HCT116 (cell line): ENCODE results near the gene EHD1. TPM values are rescaled to one million over a fixed set of nuclear protein-coding genes. Genes with fewer than 3 reads are reported as not detected.

Experiments used
- ATAC-seq: fragments of 200-7000 bp; cut with Tn5 transposase; 2 replicates; pipeline ENCODE4 v1.9.1; 2020; ENCODE audit warnings: mild to moderate bottlenecking, moderate library complexity
- BruUV-seq: library from RNA; stranded (reverse); fragments of 400-500 nt; replicated peaks from 2 replicates; lab custom pipeline; 2021; lab: Mats Ljungman, UMichigan
- CTCF ChIA-PET: fragments of 300-600 bp; sonication (Branson Sonifier 250); formaldehyde crosslinking; loops from one replicate; lab custom pipeline; 2021; ENCODE audit warnings: antibody characterized with exemption; lab: Charles Lee
- POLR2A ChIA-PET: fragments of 300-600, 350-600 bp; sonication (Branson Sonifier 250); formaldehyde crosslinking; loops from one replicate; lab custom pipeline; 2021; ENCODE audit warnings: antibody characterized with exemption; lab: Charles Lee
- RAD21 ChIA-PET, 2 experiments: fragments of 300-600 bp; sonication (Branson Sonifier 250); formaldehyde crosslinking; loops; one replicate each; lab custom pipeline; 2023; ENCODE audit warnings: low total read pairs in 2 of 2; ENCODE audit not compliant: uncharacterized antibody in 2 of 2, unreplicated experiment in 2 of 2, low non-redundant PET in 1 of 2; lab: Charles Lee
- DNase-seq: peaks from one replicate; pipeline ENCODE4 v3.0.0-alpha.2; 2010; ENCODE audit warnings: low read depth, low spot score
- H2AFZ ChIP-seq: fragments of 200-600 bp; shearing (Covaris generic), sonication (generic); 2 replicates; pipeline ENCODE4 v1.6.1; 2017; ENCODE audit warnings: low read depth, mixed run types, mixed read lengths, antibody characterized with exemption, low read length; ENCODE audit not compliant: poor library complexity, severe bottlenecking
- H3K27ac ChIP-seq: 2 replicates; pipeline ENCODE4 v1.5.1; 2012; ENCODE audit warnings: low read depth, low read length
- H3K27me3 ChIP-seq: fragments of 200-600 bp; sonication (generic); 2 replicates; pipeline ENCODE4 v1.6.1; 2016; ENCODE audit warnings: mixed run types, low read length, mixed read lengths; ENCODE audit not compliant: insufficient read depth
- H3K36me3 ChIP-seq, 2 experiments: fragments of 200-500 bp in 1 of 2; fragments of 200-600 bp in 1 of 2; sonication (Bioruptor generic) in 1 of 2; sonication (generic) in 1 of 2; 2 replicates each; pipeline versions ENCODE4 v1.5.1 to v1.6.1; 2014 to 2016; ENCODE audit warnings: low read length in 2 of 2, inconsistent platforms in 1 of 2, mixed read lengths in 1 of 2, mixed run types in 1 of 2; ENCODE audit not compliant: insufficient read depth in 2 of 2, control insufficient read depth in 1 of 2
- H3K4me1 ChIP-seq, 2 experiments: fragments of 200-600 bp in 1 of 2; sonication (generic) in 1 of 2; 2 replicates each; pipeline versions ENCODE4 v1.5.1 to v1.6.1; 2012 to 2017; ENCODE audit warnings: low read length in 2 of 2, inconsistent platforms in 1 of 2, mild to moderate bottlenecking in 1 of 2, mixed read lengths in 1 of 2, mixed run types in 1 of 2, moderate library complexity in 1 of 2; ENCODE audit not compliant: insufficient read depth in 2 of 2, control insufficient read depth in 1 of 2
- H3K4me2 ChIP-seq: fragments of 200-600 bp; sonication (generic); 2 replicates; pipeline ENCODE4 v1.6.1; 2017; ENCODE audit warnings: mixed run types, low read length, mixed read lengths
- H3K4me3 ChIP-seq, 2 experiments: fragments of 200-600 bp in 1 of 2; sonication (generic) in 1 of 2; replicated peaks in 1 of 2; 2 replicates each; pipeline ENCODE4 v1.5.1; 2011 to 2016; ENCODE audit warnings: low read length in 2 of 2, control low read depth in 1 of 2, low read depth in 1 of 2, mild to moderate bottlenecking in 1 of 2, mixed read lengths in 1 of 2, mixed run types in 1 of 2
- H3K79me2 ChIP-seq: fragments of 200-600 bp; sonication (generic); 2 replicates; pipeline ENCODE4 v1.6.1; 2017; ENCODE audit warnings: mild to moderate bottlenecking, mixed run types, low read length, moderate library complexity, mixed read lengths; ENCODE audit not compliant: insufficient read depth
- H3K9ac ChIP-seq: fragments of 200-600 bp; sonication (generic); 2 replicates; pipeline ENCODE4 v1.6.1; 2016; ENCODE audit warnings: low read length, mixed read lengths
- H3K9me2 ChIP-seq: fragments of 200-600 bp; sonication (generic), shearing (Covaris generic); 2 replicates; pipeline ENCODE4 v1.6.1; 2017; ENCODE audit warnings: mixed run types, mild to moderate bottlenecking, moderate library complexity; ENCODE audit not compliant: insufficient read depth
- H3K9me3 ChIP-seq, 2 experiments: fragments of 200-500 bp in 1 of 2; fragments of 200-600 bp in 1 of 2; sonication (Bioruptor generic) in 1 of 2; sonication (generic) in 1 of 2; 2 replicates each; pipeline ENCODE4 v1.6.1; 2014 to 2017; ENCODE audit warnings: low read length in 2 of 2, mixed read lengths in 2 of 2, inconsistent platforms in 1 of 2, low read depth in 1 of 2, mild to moderate bottlenecking in 1 of 2, mixed run types in 1 of 2, moderate library complexity in 1 of 2; ENCODE audit not compliant: control insufficient read depth in 1 of 2, insufficient read depth in 1 of 2
- H4K20me1 ChIP-seq: fragments of 200-600 bp; sonication (generic), shearing (Covaris generic); 2 replicates; pipeline ENCODE4 v1.6.1; 2017; ENCODE audit warnings: mixed run types, mild to moderate bottlenecking, moderate library complexity; ENCODE audit not compliant: insufficient read depth
- CEBPB ChIP-seq: IDR thresholded peaks from 2 replicates; pipeline ENCODE4 v1.6.1; 2012; ENCODE audit warnings: low read depth
- CTCF ChIP-seq, 3 experiments: fragments of 200-600 bp in 1 of 3; sonication (generic) in 1 of 3; IDR thresholded peaks in 2 of 3; conservative IDR thresholded peaks in 1 of 3; 2 replicates each; pipeline ENCODE4 v1.5.1; 2012 to 2017; ENCODE audit warnings: low read depth in 2 of 3, low read length in 2 of 3, antibody characterized with exemption in 1 of 3, borderline replicate concordance in 1 of 3, control low read depth in 1 of 3, mild to moderate bottlenecking in 1 of 3, mixed read lengths in 1 of 3, mixed run types in 1 of 3, moderate library complexity in 1 of 3; ENCODE audit not compliant: insufficient read depth in 1 of 3
- EGR1 ChIP-seq: IDR thresholded peaks from 2 replicates; pipeline ENCODE4 v1.6.1; 2012; ENCODE audit warnings: low read depth
- ELF1 ChIP-seq: IDR thresholded peaks from 2 replicates; pipeline ENCODE4 v1.6.1; 2012; ENCODE audit warnings: low read depth, borderline replicate concordance
- EZH2 ChIP-seq: fragments of 200-600 bp; sonication (generic); IDR thresholded peaks from 2 replicates; pipeline ENCODE4 v1.6.1; 2017; ENCODE audit warnings: antibody characterized with exemption, mixed run types
- EZH2phosphoT487 ChIP-seq: fragments of 200-600 bp; IDR thresholded peaks from 2 replicates; pipeline ENCODE4 v1.6.1; 2018; ENCODE audit warnings: antibody characterized with exemption, borderline replicate concordance
- JUND ChIP-seq: IDR thresholded peaks from 2 replicates; pipeline ENCODE4 v1.6.1; 2012
- POLR2A ChIP-seq: IDR thresholded peaks from 2 replicates; pipeline ENCODE4 v1.7.0; 2011; ENCODE audit warnings: borderline replicate concordance; ENCODE audit not compliant: insufficient read depth, insufficient read length; ENCODE audit errors: extremely low read depth
- POLR2AphosphoS5 ChIP-seq: IDR thresholded peaks from 2 replicates; pipeline ENCODE4 v1.6.1; 2011; ENCODE audit warnings: mild to moderate bottlenecking, low read depth, low read length, moderate library complexity
- RAD21 ChIP-seq: IDR thresholded peaks from 2 replicates; pipeline ENCODE4 v1.6.1; 2012; ENCODE audit warnings: low read depth, mild to moderate bottlenecking
- REST ChIP-seq: IDR thresholded peaks from 2 replicates; pipeline ENCODE4 v1.6.1; 2012; ENCODE audit warnings: low read depth
- SIN3A ChIP-seq: IDR thresholded peaks from 2 replicates; pipeline ENCODE4 v1.6.1; 2012; ENCODE audit warnings: low read depth
- TCF7L2 ChIP-seq: IDR thresholded peaks from 2 replicates; pipeline ENCODE4 v1.7.0; 2011; ENCODE audit warnings: borderline replicate concordance, inconsistent platforms; ENCODE audit not compliant: insufficient read depth, insufficient read length; ENCODE audit errors: extremely low read depth
- ZNF274 ChIP-seq: fragments of 200-500 bp; sonication (Bioruptor generic); IDR thresholded peaks from 2 replicates; pipeline ENCODE4 v1.6.1; 2014; ENCODE audit warnings: mild to moderate bottlenecking, low read depth, low read length, inconsistent platforms
- intact Hi-C: fragments of 100-400 bp; cut with micrococcal nuclease; formaldehyde crosslinking; loops from 2 replicates; pipeline ENCODE4 v1.10.0; 2022
- total RNA-seq: library from RNA; stranded (reverse); gene quantifications from one replicate; pipeline ENCODE4 v1.2.1, GENCODE V29; 2021; ENCODE audit not compliant: unreplicated experiment
- TF ChIP-seq, protein P1 (sequence below): IDR thresholded peaks from 2 replicates; pipeline ENCODE4 v1.6.1; 2012

The EHD1 gene
- total RNA-seq, 1 experiment from 2014 or later, result 48.1 TPM

- H3K79me2 ChIP-seq, result no peaks in the 10 kb centered on the region
- peaks cover 7 to 39% of the 10 kb centered on the region in 2 experiments; a peak in 3 of 4 replicates for H3K4me1 ChIP-seq
- intact Hi-C loops, result loop anchor here (5.0 kb wide), 1 partner anchor 102 kb away; no protein-coding TSS in a partner anchor
- peak overlapping the region; percentile 5; the same call in 1 of the 2 replicates for H3K9ac ChIP-seq
- no peaks in the 10 kb centered on the region for H3K36me3 ChIP-seq
- DNase-seq, result no peak
- no peak overlapping the region for H3K4me3 ChIP-seq
- H3K9me2 ChIP-seq, result no peaks in the 10 kb centered on the region
- H2AFZ ChIP-seq, result no peak overlapping the region
- H3K9me3 ChIP-seq, result no peaks in the 10 kb centered on the region
- TF ChIP-seq SIN3A (no peak), EZH2phosphoT487 (no peak), CTCF (IDR thresholded peaks at IDR 0.05 in 2 of 3, conservative IDR thresholded peaks at IDR 0.05 in 1 of 3; ENCODE audit: borderline replicate concordance in 1 of 3, insufficient read depth in 1 of 3, low read depth in 2 of 3, low read length in 2 of 3) (no peak), POLR2A (no peak), POLR2AphosphoS5 (no peak), REST (no peak), ZNF274 (no peak), EZH2 (no peak), ELF1 (no peak), CEBPB (no peak), JUND (no peak), RAD21 (no peak), TCF7L2 (no peak), EGR1 (no peak)
- TF ChIP-seq, protein P1, sequence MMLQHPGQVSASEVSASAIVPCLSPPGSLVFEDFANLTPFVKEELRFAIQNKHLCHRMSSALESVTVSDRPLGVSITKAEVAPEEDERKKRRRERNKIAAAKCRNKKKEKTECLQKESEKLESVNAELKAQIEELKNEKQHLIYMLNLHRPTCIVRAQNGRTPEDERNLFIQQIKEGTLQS, result no peak
- TF ChIP-seq, all 23 proteins: peak for 0
- BruUV-seq, result no TSS peak
- CTCF ChIA-PET, result interaction anchor here (2.3 to 10.8 kb wide), 2 partner anchors 40 to 45 kb away, joined by 10 to 112 read pairs; partner anchors contain the start of gene CDC42BPG
- ATAC-seq, result no peak
- POLR2A ChIA-PET, result interaction anchor here (1.2 kb wide), 1 partner anchor 34 kb away, joined by 4 read pairs; no protein-coding TSS in a partner anchor
- no peak overlapping the region; the same call in 1 of the 2 replicates for H3K27ac ChIP-seq
- no peaks in the 10 kb centered on the region for H3K27me3 ChIP-seq
- no peaks in the 10 kb centered on the region for H4K20me1 ChIP-seq
- RAD21 ChIA-PET, result interaction anchor here in 1 of 2 experiments (1.2 kb wide), 1 partner anchor 42 kb away, joined by 3 read pairs; no protein-coding TSS in a partner anchor
- peak overlapping the region; percentile 89 for H3K4me2 ChIP-seq
These were observed 10.5 kb upstream of the EHD1 start for GRCh38 chr11:64888729-64889511.
